ENCODE results near the gene CDC42BPB.
"Not testable (repeated sequence)": the region's sequence is repeated elsewhere in the genome, so short reads cannot be mapped to it uniquely, and the experiment has no call there.

Gene CDC42BPB

GRCh38 chr14:103059556-103059955 is 2.2 kb upstream of the CDC42BPB start:
- Histone ChIP-seq H3K27ac (ENCODE audit: low read depth, low read length) (no peak overlapping the region), H3K4me3 (ENCODE audit: low read depth, low read length) (peak overlapping the region; percentile 100; the same call in 1 of the 2 replicates), H3K27me3 (ENCODE audit: insufficient read depth, low read length) (no peaks in the 10 kb centered on the region)

GRCh38 chr14:103058164-103059055 is 1.1 kb upstream of the CDC42BPB start:
- Histone ChIP-seq H3K79me2 (ENCODE audit: control insufficient read depth, insufficient read depth, low read length, unreplicated experiment) (peaks cover 49% of the 10 kb centered on the region), H2AFZ (ENCODE audit: low read length, unreplicated experiment) (peak overlapping the region; percentile 99), H3K27ac (ENCODE audit: low read depth, low read length) (no peak overlapping the region)

More at GRCh38 chr14:103059556-103059955, 2.2 kb upstream of the CDC42BPB start:
- Histone ChIP-seq H3K4me1 (ENCODE audit: control insufficient read depth, insufficient read depth, low read length, unreplicated experiment) (peaks cover 18% of the 10 kb centered on the region), H3K79me2 (ENCODE audit: control insufficient read depth, insufficient read depth, low read length, unreplicated experiment) (peaks cover 39% of the 10 kb centered on the region), H3K36me3 (ENCODE audit: insufficient read depth, low read length) (no peaks in the 10 kb centered on the region), H2AFZ (ENCODE audit: low read length, unreplicated experiment) (no peak overlapping the region)

GRCh38 chr14:103057028-103057371 is 349 bp downstream of the CDC42BPB start:
- peak overlapping the region; percentile 72 for H2AFZ ChIP-seq (ENCODE audit: low read length, unreplicated experiment)
- H3K79me2 ChIP-seq (ENCODE audit: control insufficient read depth, insufficient read depth, low read length, unreplicated experiment) = peaks cover 63% of the 10 kb centered on the region
- peak overlapping the region; percentile 53; the same call in 1 of the 2 replicates for H3K27ac ChIP-seq (ENCODE audit: low read depth, low read length)

More at GRCh38 chr14:103058164-103059055, 1.1 kb upstream of the CDC42BPB start:
- Histone ChIP-seq H3K4me3 (ENCODE audit: low read depth, low read length) (peak overlapping the region; percentile 100), H3K36me3 (ENCODE audit: insufficient read depth, low read length) (no peaks in the 10 kb centered on the region), H3K27me3 (ENCODE audit: insufficient read depth, low read length) (no peaks in the 10 kb centered on the region), H3K4me1 (ENCODE audit: control insufficient read depth, insufficient read depth, low read length, unreplicated experiment) (peaks cover 18% of the 10 kb centered on the region)

GRCh38 chr14:103056322-103057027 is 874 bp downstream of the CDC42BPB start:
- Histone ChIP-seq H3K36me3 (ENCODE audit: insufficient read depth, low read length) (no peaks in the 10 kb centered on the region), H3K27me3 (ENCODE audit: insufficient read depth, low read length) (no peaks in the 10 kb centered on the region), H3K4me3 (ENCODE audit: low read depth, low read length) (peak overlapping the region; percentile 100), H3K4me1 (ENCODE audit: control insufficient read depth, insufficient read depth, low read length, unreplicated experiment) (peaks cover 18% of the 10 kb centered on the region), H3K27ac (ENCODE audit: low read depth, low read length) (peak overlapping the region; percentile 54), H3K79me2 (ENCODE audit: control insufficient read depth, insufficient read depth, low read length, unreplicated experiment) (peaks cover 68% of the 10 kb centered on the region), H2AFZ (ENCODE audit: low read length, unreplicated experiment) (peak overlapping the region; percentile 72)

More at GRCh38 chr14:103057028-103057371, 349 bp downstream of the CDC42BPB start:
- Histone ChIP-seq H3K36me3 (ENCODE audit: insufficient read depth, low read length) (no peaks in the 10 kb centered on the region), H3K27me3 (ENCODE audit: insufficient read depth, low read length) (no peaks in the 10 kb centered on the region), H3K4me3 (ENCODE audit: low read depth, low read length) (peak overlapping the region; percentile 100), H3K4me1 (ENCODE audit: control insufficient read depth, insufficient read depth, low read length, unreplicated experiment) (peaks cover 18% of the 10 kb centered on the region)

- Histone ChIP-seq H3K36me3 (ENCODE audit: insufficient read depth, low read length) (no peaks in the 10 kb centered on the region), H3K4me3 (ENCODE audit: low read depth, low read length) (peak overlapping the region; percentile 100), H3K27ac (ENCODE audit: low read depth, low read length) (peak overlapping the region; percentile 54), H3K79me2 (ENCODE audit: control insufficient read depth, insufficient read depth, low read length, unreplicated experiment) (peaks cover 75% of the 10 kb centered on the region), H3K4me1 (ENCODE audit: control insufficient read depth, insufficient read depth, low read length, unreplicated experiment) (peaks cover 18% of the 10 kb centered on the region), H3K27me3 (ENCODE audit: insufficient read depth, low read length) (no peaks in the 10 kb centered on the region), H2AFZ (ENCODE audit: low read length, unreplicated experiment) (no peak overlapping the region)
Observed at GRCh38 chr14:103055695-103056094, 1.7 kb downstream of the CDC42BPB start.

- no peaks in the 10 kb centered on the region for H3K27me3 ChIP-seq (ENCODE audit: insufficient read depth, low read length)
- peaks cover 10% of the 10 kb centered on the region for H3K4me1 ChIP-seq (ENCODE audit: control insufficient read depth, insufficient read depth, low read length, unreplicated experiment)
- H3K4me3 ChIP-seq (ENCODE audit: low read depth, low read length) = no peak overlapping the region
- H3K79me2 ChIP-seq (ENCODE audit: control insufficient read depth, insufficient read depth, low read length, unreplicated experiment) = peaks cover 87% of the 10 kb centered on the region
- H3K27ac ChIP-seq (ENCODE audit: low read depth, low read length) = no peak overlapping the region
- no peak overlapping the region for H2AFZ ChIP-seq (ENCODE audit: low read length, unreplicated experiment)
- H3K36me3 ChIP-seq (ENCODE audit: insufficient read depth, low read length) = no peaks in the 10 kb centered on the region
Observed at GRCh38 chr14:103052407-103052806, 4.9 kb downstream of the CDC42BPB start.

GRCh38 chr14:103050935-103051334 is 6.4 kb downstream of the CDC42BPB start:
- no peak overlapping the region for H3K4me3 ChIP-seq (ENCODE audit: low read depth, low read length)
- H3K4me1 ChIP-seq (ENCODE audit: control insufficient read depth, insufficient read depth, low read length, unreplicated experiment) = peaks cover 10% of the 10 kb centered on the region
- no peaks in the 10 kb centered on the region for H3K36me3 ChIP-seq (ENCODE audit: insufficient read depth, low read length)
- H2AFZ ChIP-seq (ENCODE audit: low read length, unreplicated experiment) = no peak overlapping the region
- H3K27me3 ChIP-seq (ENCODE audit: insufficient read depth, low read length) = no peaks in the 10 kb centered on the region
- no peak overlapping the region for H3K27ac ChIP-seq (ENCODE audit: low read depth, low read length)
- H3K79me2 ChIP-seq (ENCODE audit: control insufficient read depth, insufficient read depth, low read length, unreplicated experiment) = peaks cover 92% of the 10 kb centered on the region

- H3K4me3 ChIP-seq (ENCODE audit: low read depth, low read length) = not testable (repeated sequence)
Observed at GRCh38 chr14:103047453-103047852, 9.9 kb downstream of the CDC42BPB start.

GRCh38 chr14:103045371-103045869 is 11.9 kb downstream of the CDC42BPB start:
- H2AFZ ChIP-seq (ENCODE audit: low read length, unreplicated experiment) = no peak overlapping the region
- peaks cover 28% of the 10 kb centered on the region for H3K36me3 ChIP-seq (ENCODE audit: insufficient read depth, low read length)
- no peaks in the 10 kb centered on the region for H3K4me1 ChIP-seq (ENCODE audit: control insufficient read depth, insufficient read depth, low read length, unreplicated experiment)
- no peaks in the 10 kb centered on the region for H3K27me3 ChIP-seq (ENCODE audit: insufficient read depth, low read length)
- H3K4me3 ChIP-seq (ENCODE audit: low read depth, low read length) = no peak overlapping the region
- peaks cover 92% of the 10 kb centered on the region for H3K79me2 ChIP-seq (ENCODE audit: control insufficient read depth, insufficient read depth, low read length, unreplicated experiment)
- H3K27ac ChIP-seq (ENCODE audit: low read depth, low read length) = no peak overlapping the region

More at GRCh38 chr14:103047453-103047852, 9.9 kb downstream of the CDC42BPB start:
- not testable (repeated sequence) for H3K27ac ChIP-seq (ENCODE audit: low read depth, low read length); H3K27me3 ChIP-seq (ENCODE audit: insufficient read depth, low read length); H3K4me1 ChIP-seq (ENCODE audit: control insufficient read depth, insufficient read depth, low read length, unreplicated experiment); H2AFZ ChIP-seq (ENCODE audit: low read length, unreplicated experiment)
- peaks cover 92% of the 10 kb centered on the region for H3K79me2 ChIP-seq (ENCODE audit: control insufficient read depth, insufficient read depth, low read length, unreplicated experiment)
- H3K36me3 ChIP-seq (ENCODE audit: insufficient read depth, low read length) = peaks cover 11% of the 10 kb centered on the region

- Histone ChIP-seq H3K27ac (ENCODE audit: low read depth, low read length) (no peak overlapping the region), H3K4me3 (ENCODE audit: low read depth, low read length) (no peak overlapping the region), H3K4me1 (ENCODE audit: control insufficient read depth, insufficient read depth, low read length, unreplicated experiment) (no peaks in the 10 kb centered on the region), H3K36me3 (ENCODE audit: insufficient read depth, low read length) (peaks cover 28% of the 10 kb centered on the region), H3K27me3 (ENCODE audit: insufficient read depth, low read length) (no peaks in the 10 kb centered on the region), H2AFZ (ENCODE audit: low read length, unreplicated experiment) (no peak overlapping the region), H3K79me2 (ENCODE audit: control insufficient read depth, insufficient read depth, low read length, unreplicated experiment) (peaks cover 90% of the 10 kb centered on the region)
Observed at GRCh38 chr14:103043257-103044015, 13.9 kb downstream of the CDC42BPB start.
